B cell (primary cell): ENCODE measurements around the gene EYS. TPM values are rescaled to one million over a fixed set of nuclear protein-coding genes. Genes with fewer than 3 reads are reported as not detected.

ENCODE experiments used
- ATAC-seq: fragments of 200-7000 bp; cut with Tn5 transposase; one replicate; pipeline ENCODE4 v1.10.0; 2021; ENCODE audit warnings: low read depth, mild to moderate bottlenecking, moderate number of reproducible peaks, moderate library complexity
- CTCF ChIA-PET: fragments of 350-600 bp; sonication (Branson Sonifier 250); formaldehyde crosslinking; loops from one replicate; lab custom pipeline; 2021; ENCODE audit warnings: antibody characterized with exemption, inconsistent platforms; lab: Charles Lee
- POLR2A ChIA-PET: fragments of 350-600 bp; sonication (Branson Sonifier 250); formaldehyde crosslinking; loops from one replicate; lab custom pipeline; 2021; ENCODE audit warnings: antibody characterized with exemption; lab: Charles Lee
- DNase-seq: peaks from one replicate; pipeline ENCODE4 v3.0.0; 2013
- H2AFZ ChIP-seq: 2 replicates; pipeline ENCODE4 v1.6.1; 2012; ENCODE audit warnings: mild to moderate bottlenecking, low read depth, low read length; ENCODE audit not compliant: insufficient read depth, poor library complexity, severe bottlenecking
- H3K27ac ChIP-seq, 2 donors: 1 replicate in 1 of 2; 2 replicates in 1 of 2; pipeline ENCODE4 v1.5.1; 2012 to 2013; ENCODE audit warnings: low read length in 2 of 2, mild to moderate bottlenecking in 2 of 2, moderate library complexity in 1 of 2
- H3K27me3 ChIP-seq, 4 experiments: fragments of 200-600 bp in 1 of 4; sonication (generic) in 1 of 4; replicated peaks in 1 of 4; 1 replicate in 2 of 4; 2 replicates in 2 of 4; pipeline versions ENCODE4 v1.6.1 to v1.7.0; 2013 to 2016; ENCODE audit warnings: low read length in 3 of 4, mild to moderate bottlenecking in 2 of 4, mixed read lengths in 1 of 4, moderate library complexity in 1 of 4; ENCODE audit not compliant: insufficient read depth in 4 of 4, control insufficient read depth in 3 of 4; ENCODE audit errors: control extremely low read depth in 1 of 4
- H3K36me3 ChIP-seq, 2 experiments: replicated peaks in 1 of 2; 1 replicate in 1 of 2; 2 replicates in 1 of 2; pipeline versions ENCODE4 v1.6.1 to v1.7.1; 2013; ENCODE audit warnings: low read length in 1 of 2; ENCODE audit not compliant: insufficient read depth in 2 of 2, control insufficient read depth in 1 of 2; ENCODE audit errors: control extremely low read depth in 1 of 2, extremely low read depth in 1 of 2
- H3K4me1 ChIP-seq, 2 donors: fragments of 200-600 bp in 1 of 2; sonication (generic) in 1 of 2; 1 replicate in 1 of 2; 2 replicates in 1 of 2; pipeline versions ENCODE4 v1.5.1 to v1.6.1; 2013 to 2017; ENCODE audit warnings: low read length in 2 of 2; ENCODE audit not compliant: control insufficient read depth in 2 of 2, insufficient read depth in 2 of 2
- H3K4me2 ChIP-seq: replicated peaks from 2 replicates; pipeline ENCODE3; 2012; ENCODE audit warnings: mild to moderate bottlenecking, low read depth, low read length; ENCODE audit not compliant: poor library complexity, severe bottlenecking
- H3K4me3 ChIP-seq, 5 experiments: fragments of 200-600 bp in 1 of 5; sonication (generic) in 1 of 5; 1 replicate in 3 of 5; 2 replicates in 2 of 5; pipeline versions ENCODE4 v1.5.1 to v1.7.0; 2011 to 2016; ENCODE audit warnings: low read length in 4 of 5, mild to moderate bottlenecking in 4 of 5, low read depth in 2 of 5, control low read depth in 1 of 5, moderate library complexity in 1 of 5; ENCODE audit not compliant: insufficient read depth in 1 of 5; ENCODE audit errors: control extremely low read depth in 1 of 5, extremely low read depth in 1 of 5
- H3K79me2 ChIP-seq: fragments of 200-600 bp; sonication (generic); one replicate; pipeline ENCODE4 v1.6.0; 2016; ENCODE audit warnings: low read length; ENCODE audit not compliant: control insufficient read depth, insufficient read depth
- H3K9ac ChIP-seq: fragments of 200-600 bp; sonication (generic); 2 replicates; pipeline ENCODE4 v1.6.1; 2017; ENCODE audit warnings: mild to moderate bottlenecking, low read length, moderate library complexity
- H3K9me3 ChIP-seq, 3 donors: one replicate each; pipeline versions ENCODE4 v1.6.1 to v1.7.1; 2013; ENCODE audit warnings: low read length in 2 of 3; ENCODE audit not compliant: control insufficient read depth in 2 of 3, insufficient read depth in 1 of 3; ENCODE audit errors: control extremely low read depth in 1 of 3
- H4K20me1 ChIP-seq: 2 replicates; pipeline ENCODE4 v1.6.0; 2012; ENCODE audit warnings: mild to moderate bottlenecking, low read length; ENCODE audit not compliant: insufficient read depth, control insufficient read depth, poor library complexity, severe bottlenecking
- H3K27ac Mint-ChIP-seq: one replicate; pipeline ENCODE4 v1.8.0; 2021; ENCODE audit warnings: mixed read lengths
- H3K27me3 Mint-ChIP-seq: one replicate; pipeline ENCODE4 v1.8.0; 2021; ENCODE audit warnings: mixed read lengths
- H3K4me1 Mint-ChIP-seq: one replicate; pipeline ENCODE4 v1.8.0; 2021; ENCODE audit warnings: mixed read lengths
- H3K4me3 Mint-ChIP-seq: one replicate; pipeline ENCODE4 v1.8.0; 2021; ENCODE audit warnings: mixed read lengths
- H3K9me3 Mint-ChIP-seq: one replicate; pipeline ENCODE4 v1.8.0; 2022; ENCODE audit warnings: mixed read lengths; ENCODE audit not compliant: insufficient read depth
- EZH2 ChIP-seq: IDR thresholded peaks from 2 replicates; pipeline ENCODE4 v1.6.1; 2012; ENCODE audit warnings: borderline replicate concordance, low read depth, mild to moderate bottlenecking, moderate library complexity, low read length; ENCODE audit not compliant: insufficient read depth, poor library complexity, severe bottlenecking
- intact Hi-C: fragments of 100-400 bp; cut with micrococcal nuclease; formaldehyde crosslinking; loops from one replicate; pipeline ENCODE4 v1.10.0; 2022
- polyA plus RNA-seq: library from polyadenylated mRNA; depleted of rRNA; stranded (reverse); fragments of >200 nt; gene quantifications from 2 replicates; pipeline ENCODE4 v1.2.3, GENCODE V29; 2012
- total RNA-seq, 2 donors: library from RNA; stranded (reverse); fragments of 120-200 nt in 1 of 2; gene quantifications; 1 replicate in 1 of 2; 2 replicates in 1 of 2; pipeline versions ENCODE4 v1.2.3 to v1.2.4, GENCODE V29; 2013 to 2022
- TF ChIP-seq, protein P1 (sequence below): fragments of 200-600 bp; IDR thresholded peaks from one replicate; pipeline ENCODE4 v1.8.0; 2022; ENCODE audit warnings: antibody characterized with exemption, mild to moderate bottlenecking

EYS gene
- total and polyA plus RNA-seq, 2 donors (not counting 1 experiment from before 2014, with no cell fraction given) = not detected

DNA sequence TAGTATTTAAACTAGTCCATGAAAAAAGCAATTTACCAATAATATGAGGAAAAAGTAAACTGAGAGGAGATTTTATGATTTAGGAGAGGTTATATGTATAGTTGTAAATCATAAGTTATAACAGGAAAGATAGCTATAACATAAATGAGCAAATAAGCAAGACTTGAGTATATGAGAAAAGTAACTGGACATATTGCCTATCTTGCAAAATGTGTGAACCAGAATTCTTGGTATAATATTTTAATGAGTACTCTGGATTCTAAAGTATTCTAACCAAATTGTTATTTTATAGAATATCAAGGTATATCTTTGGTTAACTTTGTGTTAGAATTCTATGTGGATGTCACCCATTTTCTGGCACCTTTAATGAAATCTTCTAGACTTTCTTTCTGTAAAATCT lies 1946.8 kb downstream of the EYS start:
- no peak for TF ChIP-seq EZH2
- TF ChIP-seq, protein P1, sequence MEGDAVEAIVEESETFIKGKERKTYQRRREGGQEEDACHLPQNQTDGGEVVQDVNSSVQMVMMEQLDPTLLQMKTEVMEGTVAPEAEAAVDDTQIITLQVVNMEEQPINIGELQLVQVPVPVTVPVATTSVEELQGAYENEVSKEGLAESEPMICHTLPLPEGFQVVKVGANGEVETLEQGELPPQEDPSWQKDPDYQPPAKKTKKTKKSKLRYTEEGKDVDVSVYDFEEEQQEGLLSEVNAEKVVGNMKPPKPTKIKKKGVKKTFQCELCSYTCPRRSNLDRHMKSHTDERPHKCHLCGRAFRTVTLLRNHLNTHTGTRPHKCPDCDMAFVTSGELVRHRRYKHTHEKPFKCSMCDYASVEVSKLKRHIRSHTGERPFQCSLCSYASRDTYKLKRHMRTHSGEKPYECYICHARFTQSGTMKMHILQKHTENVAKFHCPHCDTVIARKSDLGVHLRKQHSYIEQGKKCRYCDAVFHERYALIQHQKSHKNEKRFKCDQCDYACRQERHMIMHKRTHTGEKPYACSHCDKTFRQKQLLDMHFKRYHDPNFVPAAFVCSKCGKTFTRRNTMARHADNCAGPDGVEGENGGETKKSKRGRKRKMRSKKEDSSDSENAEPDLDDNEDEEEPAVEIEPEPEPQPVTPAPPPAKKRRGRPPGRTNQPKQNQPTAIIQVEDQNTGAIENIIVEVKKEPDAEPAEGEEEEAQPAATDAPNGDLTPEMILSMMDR = no peak
- Histone ChIP-seq H3K9me3 (peaks cover 0 to 6% (median 0%) of the 10 kb centered on the region in 3 donors), H3K36me3 (no peaks in the 10 kb centered on the region), H3K27ac (no peak overlapping the region), H4K20me1 (no peaks in the 10 kb centered on the region), H3K9ac (no peak overlapping the region), H3K79me2 (no peaks in the 10 kb centered on the region), H2AFZ (no peak overlapping the region), H3K4me1 (no peaks in the 10 kb centered on the region), H3K27me3 (peaks cover 0 to 4% (median 0%) of the 10 kb centered on the region in 4 experiments), H3K4me3 (no peak overlapping the region), H3K4me2 (no peak overlapping the region)
- H3K4me1 Mint-ChIP-seq = no peaks in the 10 kb centered on the region
- ChIA-PET CTCF (interaction anchor here (0.7 to 10.2 kb wide), 3 partner anchors 161 to 318 kb away, joined by 5 to 239 read pairs (median 5); no protein-coding TSS in a partner anchor), POLR2A (no interaction called here)
- no peak overlapping the region for H3K27ac Mint-ChIP-seq
- intact Hi-C loops = no loop called here
- no peaks in the 10 kb centered on the region for H3K27me3 Mint-ChIP-seq
- ATAC-seq = no peak
- DNase-seq = no peak
- no peak overlapping the region for H3K4me3 Mint-ChIP-seq
- H3K9me3 Mint-ChIP-seq = peaks cover 6% of the 10 kb centered on the region

DNA sequence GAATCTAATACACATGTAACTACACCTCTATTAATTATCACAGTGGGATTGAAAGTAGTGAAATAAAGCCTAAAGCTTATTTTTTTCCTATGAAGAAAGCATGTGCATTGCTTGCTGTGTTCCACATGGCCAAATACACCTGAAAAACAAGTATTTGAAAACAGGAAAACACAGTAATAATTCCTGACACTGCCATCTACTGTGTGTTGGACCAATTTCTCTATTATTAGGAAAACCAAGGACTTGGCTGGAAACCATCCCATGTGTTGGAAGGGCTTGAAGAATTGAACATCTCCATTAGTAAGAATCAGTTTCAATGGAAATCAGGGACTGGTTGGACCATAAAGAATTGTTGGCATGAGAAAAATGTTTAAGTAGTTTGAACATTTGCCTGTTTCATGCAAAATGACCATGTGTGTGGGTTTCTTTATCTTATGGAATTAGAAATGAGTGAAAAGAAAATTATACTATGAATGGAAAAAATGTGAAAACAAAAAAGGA lies 1947.4 kb downstream of the EYS start:
- H3K9ac ChIP-seq = no peak overlapping the region
- ATAC-seq (no peak), DNase-seq (no peak)
- intact Hi-C loops = no loop called here
- CTCF ChIA-PET = interaction anchor here (1.2 to 10.2 kb wide), 2 partner anchors 161 to 167 kb away, joined by 5 to 239 read pairs; no protein-coding TSS in a partner anchor
- no peaks in the 10 kb centered on the region for H3K79me2 ChIP-seq
- no peak overlapping the region for H2AFZ ChIP-seq
- peaks cover 0 to 4% (median 0%) of the 10 kb centered on the region in 4 experiments for H3K27me3 ChIP-seq
- H3K9me3 ChIP-seq = peaks cover 0 to 6% (median 0%) of the 10 kb centered on the region in 3 donors
- no peak for TF ChIP-seq EZH2
- TF ChIP-seq, protein P1 = no peak
- no peaks in the 10 kb centered on the region for H3K4me1 Mint-ChIP-seq
- H3K4me2 ChIP-seq = no peak overlapping the region
- H3K4me3 ChIP-seq = no peak overlapping the region
- no peaks in the 10 kb centered on the region for H3K4me1 ChIP-seq
- H3K36me3 ChIP-seq = no peaks in the 10 kb centered on the region
- peaks cover 6% of the 10 kb centered on the region for H3K9me3 Mint-ChIP-seq
- no peak overlapping the region for H3K27ac ChIP-seq
- H4K20me1 ChIP-seq = no peaks in the 10 kb centered on the region
- no peak overlapping the region for H3K27ac Mint-ChIP-seq
- H3K4me3 Mint-ChIP-seq = no peak overlapping the region
- POLR2A ChIA-PET = no interaction called here
- no peaks in the 10 kb centered on the region for H3K27me3 Mint-ChIP-seq
